Measurements from ENCODE around the gene MID2. TPM values are rescaled to one million over a fixed set of nuclear protein-coding genes. Genes with fewer than 3 reads are reported as not detected.

MID2 gene
- total RNA-seq, 1 experiment from 2014 or later = 5.1 TPM

- TF ChIP-seq JUND (IDR thresholded peaks at IDR 0.05) (no peak), SRF (IDR thresholded peaks at IDR 0.05; ENCODE audit: low read depth) (no peak), POLR2A (IDR thresholded peaks at IDR 0.05; ENCODE audit: borderline replicate concordance, extremely low read depth, insufficient read depth, insufficient read length) (no peak), ZNF274 (IDR thresholded peaks at IDR 0.05; ENCODE audit: low read depth, low read length) (no peak), EZH2phosphoT487 (IDR thresholded peaks at IDR 0.05; ENCODE audit: borderline replicate concordance) (no peak)
- TF ChIP-seq, protein P1, sequence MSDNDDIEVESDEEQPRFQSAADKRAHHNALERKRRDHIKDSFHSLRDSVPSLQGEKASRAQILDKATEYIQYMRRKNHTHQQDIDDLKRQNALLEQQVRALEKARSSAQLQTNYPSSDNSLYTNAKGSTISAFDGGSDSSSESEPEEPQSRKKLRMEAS (IDR thresholded peaks at IDR 0.05) = no peak
Observed at GRCh38 chrX:107804427-107804826, 21.2 kb upstream of the MID2 start (continued).

DNA sequence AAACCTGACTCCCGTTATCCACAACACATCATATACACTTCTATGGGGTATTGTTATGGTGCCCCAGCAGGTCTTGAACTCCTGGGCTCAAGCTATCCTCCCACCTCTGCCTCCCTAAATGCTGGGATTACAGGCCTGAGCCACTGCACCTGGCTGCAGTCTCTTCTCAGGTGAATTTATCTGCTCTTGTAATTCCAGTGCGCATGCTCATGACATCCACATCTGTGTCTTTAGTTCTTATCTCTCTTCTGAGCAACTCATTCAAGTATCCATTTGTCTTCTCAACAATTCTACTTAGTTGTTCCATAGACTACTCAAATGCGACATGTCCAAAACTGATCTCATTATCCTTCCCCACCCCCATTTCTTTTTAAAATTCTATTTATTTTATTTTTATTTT, 20.5 kb upstream of the MID2 start:
- Histone ChIP-seq H3K27ac (ENCODE audit: low read depth, low read length) (no peak overlapping the region), H3K4me3 (replicated peaks in 1 of 2; ENCODE audit: low read depth in 1 of 2, low read length in 2 of 2) (no peak overlapping the region), H3K9me3 (ENCODE audit: control insufficient read depth in 1 of 2, insufficient read depth in 1 of 2, low read depth in 1 of 2, low read length in 2 of 2) (no peaks in the 10 kb centered on the region), H3K9me2 (ENCODE audit: insufficient read depth) (no peaks in the 10 kb centered on the region), H3K36me3 (ENCODE audit: control insufficient read depth in 1 of 2, insufficient read depth in 2 of 2, low read length in 2 of 2) (no peaks in the 10 kb centered on the region), H4K20me1 (ENCODE audit: insufficient read depth) (no peaks in the 10 kb centered on the region), H3K9ac (ENCODE audit: low read length) (no peak overlapping the region), H3K4me1 (ENCODE audit: control insufficient read depth in 1 of 2, insufficient read depth in 2 of 2, low read length in 2 of 2) (no peaks in the 10 kb centered on the region), H3K27me3 (ENCODE audit: insufficient read depth, low read length) (no peaks in the 10 kb centered on the region), H2AFZ (ENCODE audit: low read depth, low read length, poor library complexity, severe bottlenecking) (no peak overlapping the region), H3K4me2 (ENCODE audit: low read length) (no peak overlapping the region), H3K79me2 (ENCODE audit: insufficient read depth, low read length) (no peaks in the 10 kb centered on the region)
- ChIA-PET RAD21 (ENCODE audit: low non-redundant PET in 1 of 2, low total read pairs in 2 of 2, uncharacterized antibody in 2 of 2, unreplicated experiment in 2 of 2) (no interaction called here), POLR2A (no interaction called here), CTCF (no interaction called here)
- TF ChIP-seq SP1 (IDR thresholded peaks at IDR 0.05; ENCODE audit: low read depth) (no peak), TCF7L2 (IDR thresholded peaks at IDR 0.05; ENCODE audit: borderline replicate concordance, extremely low read depth, insufficient read depth, insufficient read length) (no peak), YY1 (IDR thresholded peaks at IDR 0.05; ENCODE audit: extremely low read depth, insufficient replicate concordance, low read depth, low read length) (no peak), EGR1 (IDR thresholded peaks at IDR 0.05; ENCODE audit: low read depth) (no peak), FOSL1 (IDR thresholded peaks at IDR 0.05; ENCODE audit: low read depth) (no peak), RAD21 (IDR thresholded peaks at IDR 0.05; ENCODE audit: low read depth) (no peak), ZFX (IDR thresholded peaks at IDR 0.05) (no peak), SRF (IDR thresholded peaks at IDR 0.05; ENCODE audit: low read depth) (no peak), EZH2phosphoT487 (IDR thresholded peaks at IDR 0.05; ENCODE audit: borderline replicate concordance) (no peak), REST (IDR thresholded peaks at IDR 0.05; ENCODE audit: low read depth) (no peak), CBX3 (IDR thresholded peaks at IDR 0.05; ENCODE audit: low read depth) (no peak), SIN3A (IDR thresholded peaks at IDR 0.05; ENCODE audit: low read depth) (no peak), POLR2A (IDR thresholded peaks at IDR 0.05; ENCODE audit: borderline replicate concordance, extremely low read depth, insufficient read depth, insufficient read length) (no peak), ELF1 (IDR thresholded peaks at IDR 0.05; ENCODE audit: borderline replicate concordance, low read depth) (no peak), POLR2AphosphoS5 (IDR thresholded peaks at IDR 0.05; ENCODE audit: low read depth, low read length) (no peak), ATF3 (IDR thresholded peaks at IDR 0.05) (no peak), EZH2 (IDR thresholded peaks at IDR 0.05) (no peak)
- TF ChIP-seq, protein P2, sequence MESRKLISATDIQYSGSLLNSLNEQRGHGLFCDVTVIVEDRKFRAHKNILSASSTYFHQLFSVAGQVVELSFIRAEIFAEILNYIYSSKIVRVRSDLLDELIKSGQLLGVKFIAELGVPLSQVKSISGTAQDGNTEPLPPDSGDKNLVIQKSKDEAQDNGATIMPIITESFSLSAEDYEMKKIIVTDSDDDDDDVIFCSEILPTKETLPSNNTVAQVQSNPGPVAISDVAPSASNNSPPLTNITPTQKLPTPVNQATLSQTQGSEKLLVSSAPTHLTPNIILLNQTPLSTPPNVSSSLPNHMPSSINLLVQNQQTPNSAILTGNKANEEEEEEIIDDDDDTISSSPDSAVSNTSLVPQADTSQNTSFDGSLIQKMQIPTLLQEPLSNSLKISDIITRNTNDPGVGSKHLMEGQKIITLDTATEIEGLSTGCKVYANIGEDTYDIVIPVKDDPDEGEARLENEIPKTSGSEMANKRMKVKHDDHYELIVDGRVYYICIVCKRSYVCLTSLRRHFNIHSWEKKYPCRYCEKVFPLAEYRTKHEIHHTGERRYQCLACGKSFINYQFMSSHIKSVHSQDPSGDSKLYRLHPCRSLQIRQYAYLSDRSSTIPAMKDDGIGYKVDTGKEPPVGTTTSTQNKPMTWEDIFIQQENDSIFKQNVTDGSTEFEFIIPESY (IDR thresholded peaks at IDR 0.05; ENCODE audit: extremely low read depth, insufficient replicate concordance, low read length) = no peak
- no TSS peak for BruUV-seq (replicated peaks)
- intact Hi-C loops (cut with micrococcal nuclease) = no loop called here
- ATAC-seq = no peak
- DNase-seq (ENCODE audit: low read depth, low spot score) = no peak

Measured in HCT116 (cell line).